Measurements from ENCODE around the gene ACOT7.

DNA sequence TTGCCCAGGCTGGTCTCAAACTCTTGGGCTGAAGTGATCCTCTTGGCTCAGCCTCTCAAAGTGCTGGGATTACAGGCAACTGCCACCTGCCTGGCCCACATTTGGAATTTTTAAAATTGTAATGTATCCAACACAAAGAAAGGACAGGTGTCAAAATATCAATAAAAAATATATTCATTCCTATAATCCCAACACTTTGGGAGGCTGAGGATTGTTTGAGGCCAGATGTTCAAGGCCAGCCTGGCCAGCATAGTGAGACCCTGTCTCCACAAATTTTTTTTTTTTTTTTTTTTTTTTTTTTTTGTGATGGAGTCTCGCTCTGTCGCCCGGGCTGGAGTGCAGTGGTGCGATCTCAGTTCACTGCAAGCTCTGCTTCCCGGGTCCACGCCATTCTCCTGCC lies 16.2 kb upstream of the ACOT7 start:
- TF ChIP-seq, protein P1, sequence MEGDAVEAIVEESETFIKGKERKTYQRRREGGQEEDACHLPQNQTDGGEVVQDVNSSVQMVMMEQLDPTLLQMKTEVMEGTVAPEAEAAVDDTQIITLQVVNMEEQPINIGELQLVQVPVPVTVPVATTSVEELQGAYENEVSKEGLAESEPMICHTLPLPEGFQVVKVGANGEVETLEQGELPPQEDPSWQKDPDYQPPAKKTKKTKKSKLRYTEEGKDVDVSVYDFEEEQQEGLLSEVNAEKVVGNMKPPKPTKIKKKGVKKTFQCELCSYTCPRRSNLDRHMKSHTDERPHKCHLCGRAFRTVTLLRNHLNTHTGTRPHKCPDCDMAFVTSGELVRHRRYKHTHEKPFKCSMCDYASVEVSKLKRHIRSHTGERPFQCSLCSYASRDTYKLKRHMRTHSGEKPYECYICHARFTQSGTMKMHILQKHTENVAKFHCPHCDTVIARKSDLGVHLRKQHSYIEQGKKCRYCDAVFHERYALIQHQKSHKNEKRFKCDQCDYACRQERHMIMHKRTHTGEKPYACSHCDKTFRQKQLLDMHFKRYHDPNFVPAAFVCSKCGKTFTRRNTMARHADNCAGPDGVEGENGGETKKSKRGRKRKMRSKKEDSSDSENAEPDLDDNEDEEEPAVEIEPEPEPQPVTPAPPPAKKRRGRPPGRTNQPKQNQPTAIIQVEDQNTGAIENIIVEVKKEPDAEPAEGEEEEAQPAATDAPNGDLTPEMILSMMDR (IDR thresholded peaks at IDR 0.05): no peak
- no peak for TF ChIP-seq POLR2A (IDR thresholded peaks at IDR 0.05)
